NCI-H2196 treated with DMSO at 0.1 percent for 48 hours (cell line): ENCODE results near the gene PAQR8.

Experiments used
- DNase-seq: peaks from one replicate; lab custom pipeline; 2025; ENCODE audit not compliant: unreplicated experiment; lab: John Stamatoyannopoulos, UW

Gene PAQR8

DNA sequence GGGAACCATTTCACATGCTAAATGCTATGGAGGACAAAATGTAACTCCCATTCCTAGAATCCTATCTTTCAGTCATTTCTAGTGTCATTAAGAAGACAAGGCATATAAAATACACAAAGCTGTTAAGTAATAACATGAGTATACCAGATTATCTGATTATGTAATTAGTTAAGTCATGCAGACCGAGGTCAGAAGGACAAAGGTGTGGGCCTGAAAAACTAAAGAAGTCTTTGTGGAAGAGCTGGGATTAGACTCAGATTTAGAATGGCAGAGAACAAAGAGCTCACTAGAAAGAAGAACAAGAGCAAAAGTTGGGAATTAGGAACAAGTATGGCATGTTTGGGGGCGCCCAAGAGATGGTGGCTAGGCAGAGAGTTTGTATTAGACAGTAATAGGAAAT is 95.1 kb downstream of the PAQR8 start:
- DNase-seq = no peak
